Stimulated activated CD8-positive, alpha-beta memory T cell treated with anti-CD3 and anti-CD28 coated beads, Interleukin-2, amount 100 ng/mL, for 48 hours (primary cell): ENCODE data around the gene TRPV3.
"Not testable (repeated sequence)": the region's sequence is repeated elsewhere in the genome, so short reads cannot be mapped to it uniquely, and the experiment has no call there.

Experiments used
- DNase-seq, 2 donors: peaks; one replicate each; pipeline ENCODE4 v3.0.0-alpha.2; 2020; ENCODE audit warnings: low read depth in 2 of 2

TRPV3 gene

DNA sequence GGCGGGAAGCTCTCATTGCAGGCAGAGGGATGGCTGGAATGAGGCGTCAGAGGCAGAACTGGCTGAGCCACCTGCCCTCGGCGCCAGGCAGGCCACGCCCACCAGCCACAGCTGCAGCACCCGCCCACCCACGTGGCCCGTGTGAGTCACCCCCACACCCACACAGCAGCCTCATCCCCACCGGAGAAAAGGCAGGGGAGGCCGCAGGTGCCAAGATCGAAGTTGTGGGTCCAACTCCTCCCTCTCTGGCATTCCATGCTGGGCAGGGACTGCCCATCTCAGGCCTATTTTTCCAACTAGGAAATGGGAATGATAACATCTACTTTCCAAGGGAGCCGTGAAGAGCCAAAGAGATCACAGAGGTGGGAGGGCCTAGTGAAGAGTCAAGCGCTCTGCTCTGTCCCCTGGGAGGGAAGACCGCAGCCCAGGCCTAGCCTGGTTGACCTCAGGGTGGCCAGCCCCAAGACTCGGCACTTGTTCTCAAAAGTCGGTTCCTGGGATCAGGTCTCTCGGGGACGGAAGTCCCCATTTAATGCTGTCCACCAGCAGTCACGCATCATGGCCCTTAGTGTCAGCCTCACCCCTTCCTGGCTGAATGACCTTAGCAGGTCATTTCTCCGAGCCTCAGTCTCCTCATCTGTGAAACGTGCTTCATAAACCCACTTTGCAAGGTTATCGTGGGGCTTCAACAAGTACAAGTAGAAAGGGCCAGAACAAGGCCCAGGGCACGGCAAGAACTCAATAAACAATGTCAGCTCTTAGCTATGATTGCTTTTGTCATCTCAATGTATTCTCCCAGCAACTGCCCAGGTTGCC lies at the start of gene TRPV3:
TSS of gene TRPV3 (minus strand) at position 45 of the 816 bp plus-strand sequence. CDS start 2,962 bp downstream, outside the sequence.
- peak; percentile 54 to 60 for DNase-seq

DNA sequence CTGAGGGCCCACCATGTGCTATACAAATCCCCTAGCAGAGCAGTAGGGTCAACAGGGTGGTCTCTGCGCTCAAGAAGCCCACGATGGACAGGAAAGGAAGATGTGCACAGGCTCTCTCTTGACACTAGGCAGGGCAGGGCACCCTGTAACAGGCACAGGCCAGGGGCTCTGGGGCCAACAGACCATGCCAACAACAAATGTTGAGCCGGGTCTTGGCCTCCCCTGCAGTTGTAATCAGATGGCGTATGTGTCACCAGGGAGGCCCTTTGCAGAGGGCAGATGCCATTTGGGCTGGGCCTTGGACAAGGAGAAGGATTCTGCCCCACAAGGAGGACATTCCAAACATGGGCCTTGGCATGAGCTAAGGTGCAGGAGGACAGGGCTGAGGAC lies 46.3 kb upstream of the TRPV3 start:
- no peak for DNase-seq

DNA sequence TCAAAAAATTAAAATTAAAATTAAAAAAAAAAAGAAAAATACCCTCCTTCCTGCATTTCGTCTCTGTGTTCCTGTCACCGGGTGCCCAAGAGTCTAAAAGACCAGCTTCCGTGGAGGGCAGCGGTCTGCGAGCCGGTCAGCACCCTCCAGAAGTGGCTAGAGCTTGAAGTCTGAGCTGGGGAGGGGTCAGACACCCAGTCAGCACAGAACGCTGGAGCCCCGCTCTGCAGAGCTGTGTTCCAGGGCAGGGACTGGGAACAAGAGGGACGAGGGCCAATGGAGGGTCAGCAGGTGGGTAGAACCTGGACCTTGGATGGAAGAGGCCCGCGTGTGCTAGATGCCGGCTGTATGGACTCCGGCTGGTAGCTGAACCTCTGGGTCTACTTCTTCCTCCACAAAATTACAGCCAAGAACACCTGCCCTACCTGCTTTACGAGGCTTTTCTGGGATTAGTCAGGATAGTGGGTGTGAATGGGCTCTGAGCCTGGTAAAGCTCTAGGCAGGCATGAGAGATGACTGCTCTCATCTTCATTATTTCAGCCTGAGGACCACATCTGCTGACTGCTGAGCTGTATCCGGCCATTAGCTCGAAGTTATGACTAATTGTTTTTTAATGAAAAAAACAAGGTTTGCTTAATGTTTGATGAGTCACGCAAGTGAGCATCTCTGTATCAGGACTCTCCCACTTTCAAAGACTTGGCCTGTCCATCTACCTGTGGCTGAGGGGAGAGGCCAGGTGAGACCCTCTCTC lies 45.7 kb upstream of the TRPV3 start:
- DNase-seq = no peak

DNA sequence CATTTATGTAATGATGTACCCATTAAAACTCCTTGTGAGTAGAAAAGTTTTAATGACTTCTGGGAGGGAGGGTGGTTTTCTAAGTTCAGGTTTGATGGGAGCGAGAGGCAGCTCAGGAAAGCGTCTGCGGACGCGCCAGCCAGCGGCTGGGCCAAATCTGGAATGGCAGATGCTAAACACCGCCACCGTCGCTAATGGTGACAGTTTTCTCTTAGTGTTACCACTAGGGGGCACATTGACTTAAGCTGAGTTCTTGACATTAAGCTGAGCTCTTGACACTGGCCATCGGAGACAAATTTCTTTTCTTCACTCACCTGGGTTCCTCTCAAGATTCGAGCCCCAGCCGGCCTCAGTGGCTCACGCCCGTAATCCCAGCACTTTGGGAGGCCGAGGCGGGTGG lies 44.9 kb upstream of the TRPV3 start:
- no peak for DNase-seq

DNA sequence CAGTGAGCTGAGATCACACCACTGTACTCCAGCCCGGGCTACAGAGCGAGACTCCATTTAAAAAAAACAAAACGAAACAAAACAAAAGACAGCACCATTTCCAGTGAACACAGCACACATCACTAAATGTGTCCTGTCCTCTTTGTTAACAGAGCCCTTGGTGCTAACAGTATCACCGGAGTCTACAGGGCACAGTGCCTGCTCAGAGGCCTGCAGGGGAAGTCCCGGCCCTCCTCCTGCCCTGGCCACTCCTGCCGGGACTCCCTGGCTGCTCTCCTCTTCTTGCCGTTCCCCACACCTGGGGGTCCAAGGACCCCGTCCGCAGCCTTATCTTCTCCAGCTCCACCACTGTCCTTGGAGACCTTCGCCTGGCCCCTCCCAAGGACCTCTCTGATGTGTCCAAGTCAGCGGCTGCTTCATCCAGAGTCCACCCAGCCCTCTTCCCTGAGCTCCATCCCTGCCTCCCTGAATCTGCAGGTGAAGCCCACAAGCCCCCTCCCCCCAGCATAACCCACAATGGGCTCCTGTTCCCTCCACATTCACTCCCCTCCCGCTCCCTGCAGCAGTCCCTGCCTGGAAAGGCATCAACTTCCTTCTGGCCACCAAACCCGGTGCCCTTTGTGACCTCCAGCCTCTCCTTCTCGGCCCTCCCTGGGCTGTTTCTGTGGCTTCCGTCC lies 43.1 kb upstream of the TRPV3 start:
- DNase-seq = no peak

DNA sequence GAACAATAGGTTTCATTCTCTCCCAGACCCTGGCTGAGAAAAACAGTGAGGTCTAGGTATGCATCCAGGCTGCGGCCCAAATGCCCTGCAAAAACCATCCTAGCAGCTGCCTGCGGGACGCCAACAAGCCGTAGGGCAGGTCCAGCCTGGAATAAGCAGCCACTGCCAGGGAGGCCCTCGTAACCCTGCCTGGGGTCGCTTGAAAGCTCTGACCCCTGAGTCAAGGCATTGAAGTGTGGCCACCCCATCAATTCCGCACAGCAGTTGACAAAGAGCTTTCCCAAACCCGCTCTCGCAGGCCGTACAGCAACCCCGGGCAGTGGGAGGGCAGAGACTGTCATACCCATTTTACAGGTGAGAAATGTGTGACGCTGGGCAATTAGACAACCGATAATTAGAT lies 40.5 kb upstream of the TRPV3 start:
- no peak for DNase-seq

- no peak for DNase-seq
These were observed 39.3 kb upstream of the TRPV3 start for GRCh38 chr17:3596804-3597464.

DNA sequence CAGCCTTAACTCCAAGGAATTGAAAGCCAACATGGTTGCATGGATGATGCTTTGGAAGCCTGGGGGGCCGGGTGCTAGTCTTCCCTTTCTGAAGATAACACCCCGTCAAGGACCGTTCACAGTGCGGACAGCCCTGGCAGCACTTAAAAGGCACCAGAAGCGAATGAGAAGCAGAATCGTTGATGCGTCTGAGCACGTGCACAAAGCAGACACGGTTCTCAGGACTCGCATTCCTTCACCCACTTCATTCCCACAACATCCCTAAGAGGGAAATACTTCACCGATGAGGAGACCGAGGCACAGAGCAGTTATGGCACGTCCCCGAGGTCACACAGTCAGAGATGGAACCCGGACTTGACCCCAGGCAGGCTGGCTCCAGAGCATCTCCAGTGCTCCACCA lies 37.4 kb upstream of the TRPV3 start:
- no peak for DNase-seq

GRCh38 chr17:3594051-3594800 lies 36.6 kb upstream of the TRPV3 start:
- no peak for DNase-seq

GRCh38 chr17:3593384-3593783 lies 35.8 kb upstream of the TRPV3 start:
- no peak for DNase-seq

- no peak for DNase-seq
These were observed 34.7 kb upstream of the TRPV3 start for GRCh38 chr17:3592216-3592860.

DNA sequence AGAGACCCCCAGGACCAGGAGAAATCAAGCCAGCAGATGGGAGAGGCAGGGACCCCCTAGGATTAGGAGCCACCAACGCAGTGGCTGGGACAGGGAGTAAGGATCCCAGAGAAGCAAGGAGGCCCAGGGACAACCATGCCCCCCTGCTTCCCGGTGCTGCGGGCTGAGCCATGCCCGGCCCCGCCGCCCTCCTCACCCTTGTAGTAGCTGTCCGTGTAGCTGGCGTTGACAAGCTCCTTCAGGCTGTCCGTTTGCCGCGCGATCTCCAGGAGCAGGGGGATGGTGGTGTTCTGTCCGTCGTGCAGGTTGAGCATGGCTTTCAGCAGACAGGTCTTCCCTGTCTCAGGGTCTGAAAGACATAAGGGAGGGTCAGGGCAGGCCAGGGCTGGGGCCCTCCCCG lies 33.2 kb upstream of the TRPV3 start:
- DNase-seq = no peak

DNA sequence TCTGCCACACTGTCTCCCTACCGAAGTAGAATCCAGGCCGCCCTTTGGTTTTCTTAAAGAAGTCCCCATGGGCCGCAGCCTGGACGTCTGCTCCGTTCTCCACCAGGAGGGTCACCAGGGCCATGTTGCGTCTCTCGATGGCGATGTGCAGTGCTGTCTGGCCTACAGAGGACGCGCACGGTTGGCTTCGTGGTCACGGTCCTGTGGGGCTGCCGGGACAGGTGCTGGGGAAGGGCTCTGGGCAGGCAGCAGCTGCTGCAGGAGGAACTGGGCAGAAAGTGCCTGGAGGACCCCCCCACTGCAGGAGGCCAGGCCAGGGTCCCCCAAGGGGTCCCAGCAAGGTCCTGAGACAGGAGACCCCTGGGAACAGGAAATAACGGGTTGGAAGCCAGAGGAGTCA lies 32.6 kb upstream of the TRPV3 start:
- no peak for DNase-seq

DNA sequence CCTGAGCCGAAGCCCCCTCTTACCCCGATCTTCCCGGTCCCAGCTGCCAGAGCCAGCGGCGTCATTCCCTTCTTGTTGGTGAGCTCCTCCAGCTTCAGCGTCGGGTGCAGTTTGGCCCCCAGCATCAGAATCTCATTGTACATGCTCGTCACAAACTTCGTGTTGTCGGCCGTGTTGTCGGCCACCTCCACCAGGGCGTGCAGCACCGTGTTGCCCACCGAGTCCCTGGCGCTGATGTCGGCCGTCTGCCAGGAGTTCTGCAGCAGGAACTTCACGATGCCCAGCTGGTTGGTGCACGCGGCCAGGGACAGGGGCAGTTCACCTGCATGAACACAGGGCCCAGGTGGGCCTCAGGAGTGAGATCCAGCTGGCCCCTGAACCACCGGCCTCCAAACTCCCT lies 32.2 kb upstream of the TRPV3 start:
- no peak for DNase-seq

DNA sequence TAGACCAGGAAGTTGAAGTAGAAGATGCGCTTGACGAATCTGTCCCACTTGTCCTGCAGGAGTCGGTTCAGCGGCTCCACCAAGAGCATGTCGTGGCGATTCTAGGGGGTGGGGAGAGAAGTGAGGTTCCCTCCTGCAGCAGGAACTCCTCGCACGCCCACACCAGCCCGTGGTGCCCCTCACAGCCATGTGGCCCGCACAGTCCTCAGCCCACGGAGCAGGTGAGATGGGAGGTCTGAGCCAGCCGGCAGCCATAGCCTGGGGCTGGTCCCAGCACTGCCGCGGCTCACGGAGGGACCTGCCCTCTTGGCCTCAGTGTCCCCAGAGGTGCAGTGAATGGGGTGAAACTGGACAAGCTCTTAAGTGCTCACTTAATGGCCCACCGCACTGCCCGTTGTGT lies 28.2 kb upstream of the TRPV3 start:
- DNase-seq = no peak

- DNase-seq = no peak
These were observed 25.8 kb upstream of the TRPV3 start for GRCh38 chr17:3583456-3583855.

DNA sequence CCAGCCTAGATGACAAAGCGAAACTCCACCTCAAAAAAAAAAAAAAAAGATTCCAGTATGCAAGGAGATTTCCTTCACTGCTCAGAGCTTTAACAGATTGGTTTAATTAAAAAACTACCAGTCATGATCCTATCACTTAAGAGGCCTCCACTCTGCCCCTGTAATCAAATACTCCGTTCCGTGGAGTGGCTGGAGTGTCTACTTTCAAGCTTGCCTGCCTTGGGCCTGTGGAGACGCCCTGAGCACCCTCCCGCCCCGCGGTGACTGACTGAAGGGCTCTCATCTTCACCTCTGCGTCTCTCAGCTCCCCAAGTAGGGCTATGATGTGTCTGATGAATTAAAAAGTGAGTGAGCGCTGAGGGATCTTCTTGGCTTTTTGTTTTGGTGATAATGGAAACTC lies 25.3 kb upstream of the TRPV3 start:
- DNase-seq = no peak

- DNase-seq = not testable (repeated sequence)
These were observed 21.1 kb upstream of the TRPV3 start for GRCh38 chr17:3578667-3579066.

DNA sequence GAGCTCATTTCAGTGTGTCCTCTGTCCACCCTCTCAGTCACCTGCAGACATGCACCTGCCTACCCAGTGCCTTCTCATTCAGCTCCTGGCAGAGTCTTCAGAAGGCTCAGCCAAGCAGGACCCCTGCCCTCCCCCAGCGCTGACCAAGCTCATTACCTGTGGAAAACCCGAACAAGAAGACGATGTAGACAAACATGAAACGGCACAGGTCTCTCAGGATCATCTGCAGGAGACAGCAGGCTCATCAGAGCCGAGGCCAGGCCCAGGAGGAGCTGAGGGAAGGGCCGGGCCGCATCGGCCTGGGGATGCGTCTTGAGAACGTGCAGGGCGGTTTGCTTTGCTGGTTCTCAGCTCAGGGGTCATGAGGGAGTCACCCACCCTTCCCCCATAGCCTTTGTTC lies 19.4 kb upstream of the TRPV3 start:
- no peak for DNase-seq

DNA sequence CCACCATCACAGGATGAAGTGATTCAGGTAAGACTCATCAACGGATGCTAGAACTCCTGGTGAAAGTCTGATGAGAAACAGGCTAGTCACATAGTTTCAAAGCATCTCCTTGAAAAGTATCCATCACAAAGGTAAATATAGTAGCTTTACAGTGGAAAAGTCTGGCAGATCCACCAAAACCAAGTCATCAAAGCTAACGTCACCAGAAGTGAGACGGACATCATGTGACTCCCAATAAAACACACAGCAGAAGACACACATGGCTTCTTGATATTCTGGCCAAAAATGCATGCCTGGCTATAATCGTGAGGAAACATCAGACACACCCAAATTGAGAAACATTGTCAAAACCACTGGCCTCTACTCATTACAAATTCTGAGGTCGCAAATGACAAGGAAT lies 17.9 kb upstream of the TRPV3 start:
- no peak for DNase-seq

- DNase-seq = no peak
These were observed 16.6 kb upstream of the TRPV3 start for GRCh38 chr17:3574231-3574630.
